Measurements from ENCODE around the gene C4orf50. TPM values are rescaled to one million over a fixed set of nuclear protein-coding genes. Genes with fewer than 3 reads are reported as not detected.

The C4orf50 gene
- total and polyA plus RNA-seq, 2 of the 8 experiments (the other 6 are each of a cell fraction or from before 2014, with no cell fraction given), result 0.08 to 0.22 TPM

GRCh38 chr4:6008092-6008551 is 10.1 kb downstream of the C4orf50 start:
- H2BK15ac ChIP-seq (ENCODE audit: low read length), result no peak overlapping the region
- no peak overlapping the region for H2BK20ac ChIP-seq (ENCODE audit: low read length)
- no peak overlapping the region for H2AK5ac ChIP-seq (ENCODE audit: low read depth, low read length)
- H3K79me2 ChIP-seq (ENCODE audit: control insufficient read depth in 1 of 2, insufficient read depth in 2 of 2, low read length in 2 of 2), result no peaks in the 10 kb centered on the region
- no peak overlapping the region for H3K56ac ChIP-seq (replicated peaks; ENCODE audit: insufficient read length, low read depth, low read length)
- H3K79me1 ChIP-seq (ENCODE audit: low read depth, low read length), result no peaks in the 10 kb centered on the region
- H3K4me1 ChIP-seq (replicated peaks in 1 of 4; ENCODE audit: control insufficient read depth in 3 of 4, insufficient read depth in 4 of 4, low read length in 3 of 4), result no peaks in the 10 kb centered on the region; a peak in 1 of 7 replicates
- H3K23me2 ChIP-seq (ENCODE audit: low read depth, low read length), result peaks cover 16% of the 10 kb centered on the region; the same call in 1 of the 2 replicates
- H4K8ac ChIP-seq (ENCODE audit: extremely low read depth, insufficient read depth, low read length), result peak overlapping the region; percentile 31; the same call in 1 of the 2 replicates
- H2BK120ac ChIP-seq (replicated peaks; ENCODE audit: low read depth, low read length), result no peak overlapping the region
- 38% methylated on average over 39 of the region's 54 CpGs; no CpG with 5 or more reads in 1 of the 2 experiments for WGBS, 2 experiments (ENCODE audit: extremely low coverage in 1 of 2, insufficient coverage in 1 of 2, insufficient read length in 1 of 2, insufficient replicate concordance in 2 of 2, low coverage in 1 of 2, low lambda C conversion rate in 2 of 2, missing lambda C conversion rate in 1 of 2)
- peaks cover 0 to 22% (median 17%) of the 10 kb centered on the region in 4 experiments; a peak in 6 of 7 replicates for H3K27me3 ChIP-seq (replicated peaks in 1 of 4; ENCODE audit: control insufficient read depth in 3 of 4, extremely low read depth in 1 of 4, insufficient read depth in 3 of 4, low read length in 3 of 4)
- FAIRE-seq (no peak), DNase-seq (ENCODE audit: low read depth in 1 of 2, low spot score in 2 of 2) (peak; percentile 19 to 67)
- H3K14ac ChIP-seq (ENCODE audit: insufficient read length), result no peak overlapping the region
- H2BK5ac ChIP-seq (ENCODE audit: low read depth, low read length), result no peak overlapping the region
- no peak overlapping the region for H4K5ac ChIP-seq (ENCODE audit: insufficient read length, low read depth, low read length)
- no peak overlapping the region for H3K18ac ChIP-seq (ENCODE audit: extremely low read depth, low read length)
- peaks cover 0 to 7% of the 10 kb centered on the region in 2 experiments; a peak in 1 of 4 replicates for H3K9me3 ChIP-seq (ENCODE audit: insufficient read depth in 2 of 2, low read depth in 1 of 2, low read length in 1 of 2)
- H3K36me3 ChIP-seq (ENCODE audit: control insufficient read depth in 2 of 4, insufficient read depth in 4 of 4, low read length in 3 of 4), result no peaks in the 10 kb centered on the region
- ChIA-PET POLR2A (ENCODE audit: partially characterized antibody) (no interaction called here), CTCF (ENCODE audit: partially characterized antibody) (interaction anchor here (0.6 to 5.9 kb wide), 11 partner anchors 9 to 319 kb away, joined by 3 to 62 read pairs (median 6); partner anchors contain the start of gene C4orf50)
- peak overlapping the region in 3 of 4 experiments; percentile 6 to 41 (median 18); a peak in 5 of 8 replicates for H3K4me3 ChIP-seq (ENCODE audit: extremely low read depth in 1 of 4, insufficient read depth in 2 of 4, low read depth in 3 of 4, low read length in 4 of 4)
- no peak overlapping the region for H3K9ac ChIP-seq (replicated peaks in 1 of 4; ENCODE audit: extremely low read depth in 1 of 4, low read depth in 3 of 4, low read length in 3 of 4)
- H2AFZ ChIP-seq (ENCODE audit: low read length), result peak overlapping the region; percentile 18; the same call in 1 of the 2 replicates
- no peak overlapping the region for H4K91ac ChIP-seq (replicated peaks; ENCODE audit: insufficient read length, low read length)
- H4K20me1 ChIP-seq (replicated peaks in 1 of 2; ENCODE audit: control insufficient read depth in 1 of 2, insufficient read depth in 2 of 2, low read length in 2 of 2), result peaks cover 0 to 6% of the 10 kb centered on the region in 2 experiments
- H3K23ac ChIP-seq (ENCODE audit: insufficient read length), result no peak overlapping the region
- H3K4me2 ChIP-seq (ENCODE audit: insufficient read depth in 1 of 2, low read depth in 2 of 2, low read length in 2 of 2), result peak overlapping the region; percentile 31 to 50
- H3K27ac ChIP-seq (ENCODE audit: low read depth, low read length), result no peak overlapping the region
- H2BK12ac ChIP-seq (ENCODE audit: low read depth, low read length), result no peak overlapping the region
- H3K4ac ChIP-seq (replicated peaks; ENCODE audit: insufficient read length, low read depth, low read length), result no peak overlapping the region
- TF ChIP-seq BACH1 (IDR thresholded peaks at IDR 0.05; ENCODE audit: low read length) (no peak), ZNF274 (IDR thresholded peaks at IDR 0.05; ENCODE audit: borderline replicate concordance, extremely low read depth, low read length) (no peak), CHD2 (IDR thresholded peaks at IDR 0.05; ENCODE audit: low read length) (no peak), JUN (IDR thresholded peaks at IDR 0.05; ENCODE audit: low read depth, low read length) (no peak), GABPA (IDR thresholded peaks at IDR 0.05; ENCODE audit: borderline replicate concordance, insufficient read depth, low read length) (peak; percentile 71; the same call in 1 of the 2 replicates), CBX5 (IDR thresholded peaks at IDR 0.05; ENCODE audit: low read depth, low read length) (no peak), TAF7 (optimal IDR thresholded peaks at IDR 0.05; ENCODE audit: borderline replicate concordance, low read depth, low read length) (no peak), JUND (IDR thresholded peaks at IDR 0.05; ENCODE audit: low read length) (no peak), TEAD4 (IDR thresholded peaks at IDR 0.05; ENCODE audit: low read depth, low read length) (peak; percentile 7; the same call in 1 of the 2 replicates), E2F6 (IDR thresholded peaks at IDR 0.05) (no peak), MAX (IDR thresholded peaks at IDR 0.05) (peak; percentile 22; the same call in 1 of the 2 replicates), TAF1 (IDR thresholded peaks at IDR 0.05; ENCODE audit: low read depth, low read length) (no peak), FOSL1 (IDR thresholded peaks at IDR 0.05; ENCODE audit: insufficient read depth, low read depth, low read length) (no peak)

All from H1 (cell line).